HFF-Myc (cell line): ENCODE measurements around the gene SOD3.

Experiments
- DNase-seq: peaks from one replicate; pipeline ENCODE4 v3.0.0-alpha.2; 2011; ENCODE audit warnings: low read depth; ENCODE audit errors: extremely low read depth
- H3K4me3 ChIP-seq: replicated peaks from 2 replicates; pipeline ENCODE4 v1.5.1; 2011; ENCODE audit warnings: low read depth, mild to moderate bottlenecking, control low read depth, low read length
- TF ChIP-seq, protein P1 (sequence below): IDR thresholded peaks from 2 replicates; pipeline ENCODE4 v1.5.1; 2012; ENCODE audit warnings: mild to moderate bottlenecking, low read depth, low read length, control low read depth; ENCODE audit errors: missing control alignments

Gene SOD3

DNA sequence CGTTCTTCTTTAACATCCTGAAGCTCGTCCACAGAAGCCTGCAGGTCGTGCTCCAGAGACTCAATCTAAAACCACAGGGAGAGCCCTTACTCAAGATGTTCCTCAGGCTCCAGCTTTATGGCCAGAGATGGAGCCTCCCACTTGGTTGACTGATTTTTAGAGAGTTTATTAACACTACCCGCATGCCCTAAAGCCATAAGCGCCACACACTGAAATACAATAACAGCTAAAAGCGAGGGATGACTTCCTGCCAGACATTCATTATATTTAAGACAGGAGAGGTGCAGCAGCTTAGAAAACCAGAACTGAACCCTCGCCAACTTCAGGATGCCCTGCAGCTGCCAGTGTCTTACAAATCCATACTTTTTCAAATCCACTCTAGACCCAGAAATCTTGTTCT is 42.0 kb downstream of the SOD3 start:
- DNase-seq: no peak
- TF ChIP-seq, protein P1, sequence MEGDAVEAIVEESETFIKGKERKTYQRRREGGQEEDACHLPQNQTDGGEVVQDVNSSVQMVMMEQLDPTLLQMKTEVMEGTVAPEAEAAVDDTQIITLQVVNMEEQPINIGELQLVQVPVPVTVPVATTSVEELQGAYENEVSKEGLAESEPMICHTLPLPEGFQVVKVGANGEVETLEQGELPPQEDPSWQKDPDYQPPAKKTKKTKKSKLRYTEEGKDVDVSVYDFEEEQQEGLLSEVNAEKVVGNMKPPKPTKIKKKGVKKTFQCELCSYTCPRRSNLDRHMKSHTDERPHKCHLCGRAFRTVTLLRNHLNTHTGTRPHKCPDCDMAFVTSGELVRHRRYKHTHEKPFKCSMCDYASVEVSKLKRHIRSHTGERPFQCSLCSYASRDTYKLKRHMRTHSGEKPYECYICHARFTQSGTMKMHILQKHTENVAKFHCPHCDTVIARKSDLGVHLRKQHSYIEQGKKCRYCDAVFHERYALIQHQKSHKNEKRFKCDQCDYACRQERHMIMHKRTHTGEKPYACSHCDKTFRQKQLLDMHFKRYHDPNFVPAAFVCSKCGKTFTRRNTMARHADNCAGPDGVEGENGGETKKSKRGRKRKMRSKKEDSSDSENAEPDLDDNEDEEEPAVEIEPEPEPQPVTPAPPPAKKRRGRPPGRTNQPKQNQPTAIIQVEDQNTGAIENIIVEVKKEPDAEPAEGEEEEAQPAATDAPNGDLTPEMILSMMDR: no peak
- H3K4me3 ChIP-seq: no peak overlapping the region

DNA sequence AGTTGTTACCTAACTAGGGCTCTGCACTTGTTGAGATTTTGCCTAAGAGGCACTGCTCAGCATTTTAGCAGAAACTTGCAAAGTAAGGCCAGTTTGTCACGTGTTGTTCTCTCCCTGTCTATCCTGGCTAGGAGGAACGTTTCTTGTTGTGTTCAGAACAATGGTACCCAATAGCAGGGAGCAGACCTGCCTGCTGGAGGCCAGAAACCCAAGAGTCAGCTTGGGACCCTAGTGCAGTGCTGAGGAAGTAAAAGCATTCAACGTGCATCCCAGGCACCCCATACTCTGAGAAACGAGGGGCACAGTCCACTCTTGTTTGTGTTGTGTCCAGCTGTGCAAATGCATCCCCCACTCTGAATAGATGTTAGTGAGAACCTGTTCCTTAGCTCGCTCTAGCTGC is 42.4 kb downstream of the SOD3 start:
- H3K4me3 ChIP-seq: no peak overlapping the region

DNA sequence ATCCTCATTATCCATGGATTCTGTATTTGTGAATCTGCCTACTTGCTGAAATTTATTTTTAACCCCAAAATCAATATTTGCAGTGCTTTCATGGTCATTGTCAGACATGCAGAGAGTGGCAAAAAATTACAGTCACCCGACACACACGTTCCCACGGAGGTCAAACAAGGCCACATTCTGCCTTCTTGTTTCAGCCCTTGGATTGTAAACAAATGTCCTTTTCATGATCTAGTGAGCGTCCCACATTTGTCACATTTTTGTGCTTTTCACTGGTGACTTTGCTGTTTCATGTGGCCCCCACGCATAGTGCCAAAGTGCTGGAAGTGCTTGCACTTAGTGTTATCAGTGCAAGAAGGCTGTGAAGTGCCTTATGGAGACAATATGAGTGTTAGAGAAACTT is 45.0 kb downstream of the SOD3 start:
- TF ChIP-seq, protein P1: no peak
- no peak for DNase-seq

More for the DNA sequence above, 42.4 kb downstream of the SOD3 start:
- DNase-seq: no peak
- TF ChIP-seq, protein P1: no peak

DNA sequence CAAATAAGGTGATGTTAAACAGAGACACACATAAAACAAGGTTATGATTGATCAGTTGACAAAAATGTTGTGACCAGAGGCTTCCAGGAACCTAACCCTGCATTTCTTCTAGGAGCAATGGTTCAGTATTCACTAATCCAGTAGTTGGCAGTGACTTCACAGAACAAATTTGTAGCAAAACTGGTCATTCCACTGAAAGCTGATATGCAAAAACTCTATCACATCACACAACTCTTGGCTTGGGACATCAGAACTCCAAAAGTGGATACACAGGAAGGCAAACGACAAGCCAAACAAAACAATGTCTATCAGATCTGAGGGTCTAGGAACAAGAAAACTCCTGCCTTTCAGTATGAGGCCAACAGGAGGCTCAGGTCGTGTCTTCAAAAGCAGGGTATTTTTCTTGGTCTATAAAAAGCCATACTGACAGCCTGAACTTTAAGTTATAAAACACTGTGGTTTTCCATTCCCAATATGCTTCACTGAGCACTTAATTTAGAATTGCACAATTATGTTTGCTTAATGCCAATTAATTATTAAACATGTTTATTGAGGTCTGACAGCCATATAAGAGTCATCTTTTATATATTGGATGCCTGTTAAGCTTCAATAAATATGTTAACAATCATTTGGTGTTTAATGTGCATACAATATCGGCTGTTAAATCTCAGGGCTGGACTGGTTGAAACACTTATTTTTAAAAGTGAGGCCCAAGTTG is 45.6 kb downstream of the SOD3 start:
- H3K4me3 ChIP-seq: no peak overlapping the region
- no peak for DNase-seq
- TF ChIP-seq, protein P1: no peak

More for the DNA sequence above, 45.0 kb downstream of the SOD3 start:
- no peak overlapping the region for H3K4me3 ChIP-seq

DNA sequence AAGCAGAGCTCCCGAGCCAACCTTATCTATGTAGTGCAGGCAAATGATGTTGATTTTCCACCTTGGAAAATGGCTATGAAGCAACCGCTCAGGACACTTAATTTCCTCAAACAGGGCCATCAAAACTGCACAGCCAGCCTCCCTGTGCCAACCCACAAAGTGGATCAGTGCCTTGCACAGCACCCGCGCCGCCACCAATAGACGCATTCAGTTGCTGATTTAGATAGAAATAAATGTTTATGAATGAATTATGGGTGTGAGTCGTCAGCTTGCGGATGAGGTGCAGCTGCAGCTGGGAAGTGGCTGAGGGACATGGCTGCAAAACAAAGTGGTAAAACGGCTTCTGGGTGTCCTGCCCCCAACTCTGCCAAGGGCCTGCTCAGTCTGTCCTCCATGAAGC is 47.0 kb downstream of the SOD3 start:
- DNase-seq: no peak
- TF ChIP-seq, protein P1: no peak
- H3K4me3 ChIP-seq: no peak overlapping the region

DNA sequence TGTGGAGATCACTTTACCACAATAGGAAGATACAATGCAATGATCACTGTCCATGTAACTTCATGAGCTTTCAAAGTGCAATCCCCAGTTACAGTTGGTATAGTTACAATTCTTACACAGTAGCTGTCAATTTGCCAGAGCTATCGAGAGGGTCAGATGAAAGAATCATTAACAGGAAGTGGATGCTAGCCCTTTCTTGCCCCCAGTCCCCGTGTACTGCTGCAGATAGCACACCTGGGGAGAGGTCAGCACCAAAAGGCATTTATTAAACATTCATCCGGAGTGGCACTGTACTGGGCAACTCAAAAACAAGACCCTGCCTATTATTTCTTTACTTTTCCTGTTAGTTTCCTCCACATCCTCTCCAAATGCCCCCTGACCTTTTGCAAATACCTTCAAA is 47.7 kb downstream of the SOD3 start:
- TF ChIP-seq, protein P1: no peak
- DNase-seq: no peak
- H3K4me3 ChIP-seq: no peak overlapping the region

DNA sequence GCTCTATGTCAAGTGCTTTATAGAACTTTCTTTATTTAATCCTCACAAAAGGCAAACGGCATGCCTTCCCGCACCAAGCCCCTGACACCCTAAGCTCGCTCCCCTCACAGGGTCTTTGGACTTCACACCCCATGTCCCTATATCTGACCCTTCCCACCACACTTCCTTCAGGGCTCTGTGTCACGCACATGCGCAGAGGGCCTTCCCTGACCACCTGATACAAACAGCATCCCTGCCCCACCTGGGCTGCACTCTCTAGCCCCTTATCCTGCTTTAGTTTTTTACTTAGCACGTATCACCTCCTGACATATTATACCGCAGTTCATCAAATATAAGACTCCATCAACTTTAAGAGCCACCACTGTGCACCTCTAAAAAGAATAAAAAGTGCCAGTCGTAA is 49.8 kb downstream of the SOD3 start:
- DNase-seq: no peak
- no peak overlapping the region for H3K4me3 ChIP-seq
- TF ChIP-seq, protein P1: no peak
